HG03575 (cell line): Measurements from ENCODE around the gene EBF3.

Experiments used
- ATAC-seq: cut with Tn5 transposase; IDR thresholded peaks from one replicate; pipeline ENCODE4 v1.9.1; 2021; ENCODE audit not compliant: unreplicated experiment, insufficient number of reproducible peaks, low FRiP score; ENCODE audit errors: extremely low read depth

EBF3 gene

GRCh38 chr10:129963641-129964501, at the start of gene EBF3:
TSS of gene EBF3 (minus strand) at chr10:129964274. CDS start at chr10:129963768, 506 bp downstream.
- ATAC-seq: no peak

- no peak for ATAC-seq
Measured at GRCh38 chr10:130013335-130014262, 49.5 kb upstream of the EBF3 start.

DNA sequence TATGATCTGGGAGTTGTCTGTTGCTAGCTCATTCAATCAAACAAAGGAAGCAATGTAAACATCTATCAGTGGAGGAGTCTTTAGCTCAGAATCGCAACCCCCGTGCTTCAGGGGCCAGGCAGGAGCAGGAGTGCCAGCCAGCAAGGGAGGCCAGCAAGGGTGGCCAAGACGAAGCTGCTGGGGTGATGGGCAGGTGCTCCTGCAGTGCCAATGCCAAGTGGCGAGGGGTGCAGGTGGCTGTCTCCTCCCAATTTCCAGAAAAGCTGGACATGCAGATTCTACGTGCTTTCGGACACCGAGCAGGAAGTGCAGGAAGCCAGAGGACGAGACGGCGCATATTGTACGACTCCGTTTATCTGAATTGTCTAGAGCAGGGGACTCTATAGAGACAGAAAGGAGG, 48.1 kb upstream of the EBF3 start:
- no peak for ATAC-seq

DNA sequence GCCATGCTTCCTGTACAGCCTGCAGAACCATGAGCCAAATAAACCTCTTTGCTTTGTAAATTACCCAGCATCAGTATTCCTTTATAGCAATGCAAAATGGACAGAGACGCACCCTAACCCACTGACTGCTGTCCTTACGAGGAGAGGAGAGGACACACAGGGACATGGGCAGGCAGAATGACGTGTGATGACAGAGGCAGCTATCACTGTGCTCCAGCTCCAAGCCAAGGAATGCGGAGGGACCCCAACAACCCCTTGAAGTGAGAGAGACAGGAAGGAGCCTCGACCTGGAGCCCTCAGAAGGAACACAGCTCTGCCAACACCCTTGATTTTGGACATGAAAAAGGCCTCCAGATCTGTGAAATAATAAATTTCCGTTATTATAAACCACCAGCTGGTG, 46.6 kb upstream of the EBF3 start:
- ATAC-seq: no peak

- no peak for ATAC-seq
Measured at GRCh38 chr10:130009228-130009627, 45.2 kb upstream of the EBF3 start.

DNA sequence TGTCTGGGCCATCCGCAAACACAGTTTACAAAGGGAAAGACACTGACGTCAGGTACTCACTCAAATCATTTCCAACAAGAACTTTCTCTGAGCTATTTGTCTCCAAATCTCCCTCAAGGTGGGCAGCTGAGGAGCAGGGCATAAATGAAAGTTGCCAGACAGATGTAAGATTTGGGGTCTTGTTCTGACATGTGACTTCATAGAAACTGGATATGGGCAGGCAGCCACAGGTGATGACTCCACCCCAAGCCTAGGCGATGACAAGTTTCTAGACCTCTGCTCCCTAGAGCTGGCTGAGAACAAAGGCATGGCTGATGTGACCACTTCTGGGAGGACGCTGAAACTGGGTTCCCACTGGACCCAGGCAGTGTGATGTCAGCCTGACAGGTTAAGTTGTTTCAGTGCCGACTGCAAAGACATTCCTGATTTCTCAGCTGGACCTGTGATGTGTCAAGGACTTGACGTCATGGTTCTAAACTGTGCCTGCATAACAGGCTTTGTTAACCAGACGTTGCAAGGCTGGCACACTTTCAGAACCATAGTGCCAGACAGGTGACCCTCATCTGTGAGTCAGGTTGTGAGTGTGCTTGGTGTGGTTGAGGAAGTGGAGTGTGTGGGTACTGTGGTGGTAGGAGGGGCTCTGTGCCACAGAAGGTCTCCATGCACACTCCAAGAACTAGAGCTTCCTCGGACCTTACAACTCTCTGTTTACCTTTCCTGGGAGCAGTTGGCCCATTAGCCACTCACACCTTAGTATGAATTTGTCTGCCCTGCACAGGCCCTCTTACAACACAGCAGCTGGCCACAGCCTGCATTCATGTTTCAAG, 39.9 kb upstream of the EBF3 start:
- no peak for ATAC-seq

DNA sequence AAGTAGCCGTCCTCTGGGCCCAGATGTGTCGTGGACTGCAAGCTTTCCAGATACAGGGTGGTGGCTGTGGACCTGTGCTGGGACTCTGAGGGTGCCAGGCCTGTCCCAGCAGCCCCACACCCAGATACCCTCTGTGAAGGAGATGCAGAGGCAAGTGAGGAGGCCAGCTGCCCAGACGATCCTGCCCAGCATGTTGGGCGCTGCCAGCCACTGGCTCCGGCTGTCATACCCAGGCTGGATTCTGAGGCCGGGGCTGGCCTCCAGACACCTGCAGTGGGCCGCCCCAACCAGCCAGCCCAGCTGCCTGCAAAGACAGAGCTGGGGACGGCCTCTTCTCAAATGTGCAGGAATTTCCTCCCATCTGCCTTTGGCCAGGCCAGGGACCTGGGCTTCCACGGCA, 39.1 kb upstream of the EBF3 start:
- no peak for ATAC-seq

- no peak for ATAC-seq
Measured at GRCh38 chr10:130002606-130003005, 38.5 kb upstream of the EBF3 start.

DNA sequence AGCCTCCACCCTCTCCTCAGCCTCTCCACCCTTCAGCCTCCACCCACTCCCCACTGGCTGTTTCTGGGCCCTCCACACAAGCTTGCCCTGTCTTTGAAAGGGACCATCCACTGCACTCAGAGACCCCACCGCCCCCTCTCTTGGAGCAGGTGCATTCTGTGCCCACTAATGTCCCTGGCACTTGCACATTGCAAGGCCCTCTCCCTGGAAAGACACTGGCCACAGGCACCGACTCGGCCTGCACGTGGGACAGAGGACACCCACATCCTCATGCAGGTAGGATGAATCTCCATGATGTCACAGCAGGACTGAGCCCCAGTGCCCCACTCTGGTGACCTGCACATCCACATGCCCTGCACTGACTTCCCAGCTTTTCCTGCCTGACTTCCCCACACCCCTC, 36.8 kb upstream of the EBF3 start:
- no peak for ATAC-seq

- no peak for ATAC-seq
Measured at GRCh38 chr10:129999140-129999539, 35.1 kb upstream of the EBF3 start.

GRCh38 chr10:129993621-129994020, 29.5 kb upstream of the EBF3 start:
- no peak for ATAC-seq

- ATAC-seq: no peak
Measured at GRCh38 chr10:129992356-129992755, 28.3 kb upstream of the EBF3 start.

DNA sequence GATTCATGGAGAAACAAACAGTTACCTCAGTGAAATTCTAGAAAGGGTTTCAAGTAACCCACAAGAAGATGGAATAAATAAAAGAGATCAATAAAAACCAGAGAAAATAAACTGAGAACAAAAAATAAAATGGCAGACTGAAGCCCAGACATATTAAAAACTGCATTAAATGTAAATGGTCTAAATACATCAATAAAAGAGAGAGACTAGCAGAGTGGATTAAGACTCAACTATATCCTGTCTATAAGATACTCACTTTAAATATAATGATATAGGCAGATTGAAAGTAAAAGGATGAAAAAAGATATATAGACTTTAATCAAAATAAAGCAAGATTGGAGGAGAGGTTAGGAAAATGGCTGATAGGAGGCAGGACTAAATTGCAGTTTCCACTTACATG, 18.8 kb upstream of the EBF3 start:
- no peak for ATAC-seq

- ATAC-seq: no peak
Measured at GRCh38 chr10:129978980-129979379, 14.9 kb upstream of the EBF3 start.

DNA sequence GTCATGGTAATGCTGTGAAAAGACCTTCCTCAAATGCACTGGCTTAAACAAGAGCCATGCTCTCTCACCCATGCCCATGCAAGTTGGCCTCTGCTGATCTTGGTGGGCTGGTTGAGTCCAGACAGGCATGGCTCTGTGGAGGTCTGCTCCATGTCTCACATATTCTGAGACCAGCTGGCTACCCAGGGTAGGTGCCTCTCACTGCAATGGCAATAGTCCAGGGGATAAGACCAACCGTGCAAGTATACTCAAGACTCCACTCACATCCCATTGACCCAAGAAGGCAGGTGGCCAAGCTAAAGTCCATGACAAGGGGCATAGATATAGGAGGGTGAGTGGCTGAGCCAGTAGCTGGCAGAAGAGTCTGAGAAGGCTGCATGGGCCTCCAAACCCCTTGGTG, 14.2 kb upstream of the EBF3 start:
- no peak for ATAC-seq

DNA sequence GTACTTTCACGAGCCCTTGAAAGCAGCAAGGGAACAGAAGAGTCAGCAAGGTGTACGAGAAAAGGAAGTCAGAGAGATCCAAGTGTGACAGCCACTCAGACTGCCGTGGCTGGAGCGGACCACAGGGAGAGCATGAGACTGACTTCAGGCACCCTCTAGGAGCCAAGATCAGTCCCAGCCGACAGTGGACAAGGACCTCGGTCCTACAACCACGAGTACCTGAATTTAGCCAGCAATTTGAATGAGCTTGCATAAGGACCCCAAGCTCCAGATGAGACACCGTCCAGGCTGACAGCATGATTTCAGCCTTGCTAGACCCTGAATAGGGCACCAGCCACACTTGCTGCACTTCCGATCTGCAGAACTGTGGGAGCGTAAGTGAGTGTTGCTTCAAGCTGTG, 13.7 kb upstream of the EBF3 start:
- no peak for ATAC-seq

- ATAC-seq: no peak
Measured at GRCh38 chr10:129973674-129974059, 9.6 kb upstream of the EBF3 start.

GRCh38 chr10:129972966-129973673, 9.0 kb upstream of the EBF3 start:
- ATAC-seq: no peak
